Kidney (tissue), 14 donors: ENCODE measurements around the gene PEX5L. TPM values are rescaled to one million over a fixed set of nuclear protein-coding genes. Genes with fewer than 3 reads are reported as not detected.

Experiments
- DNase-seq, 5 donors: peaks; one replicate each; pipeline ENCODE4 v3.0.0-alpha.2; 2013 to 2020
- FAIRE-seq: peaks from 2 replicates; lab custom pipeline; 2012; peaks lifted over from hg19 to GRCh38; lab: Jason Lieb, UNC
- H3K27ac ChIP-seq, 2 donors: one replicate each; pipeline ENCODE4 v1.7.0; 2013; ENCODE audit warnings: low read depth in 2 of 2, low read length in 2 of 2, inconsistent platforms in 1 of 2
- H3K27me3 ChIP-seq: one replicate; pipeline ENCODE4 v1.7.1; 2013; ENCODE audit warnings: low read length, inconsistent platforms; ENCODE audit not compliant: control insufficient read depth, insufficient read depth
- H3K36me3 ChIP-seq, 3 donors: one replicate each; pipeline versions ENCODE4 v1.7.0 to v1.7.1; 2013; ENCODE audit warnings: low read length in 3 of 3, control low read depth in 1 of 3, inconsistent platforms in 1 of 3; ENCODE audit not compliant: insufficient read depth in 3 of 3, control insufficient read depth in 2 of 3
- H3K4me1 ChIP-seq, 3 donors: one replicate each; pipeline versions ENCODE4 v1.7.0 to v1.7.1; 2013; ENCODE audit warnings: low read length in 3 of 3, inconsistent platforms in 1 of 3, low read depth in 1 of 3; ENCODE audit not compliant: control insufficient read depth in 2 of 3, insufficient read depth in 2 of 3
- H3K4me3 ChIP-seq, 3 donors: one replicate each; pipeline versions ENCODE4 v1.7.0 to v1.8.1; 2013; ENCODE audit warnings: low read length in 3 of 3, control low read depth in 1 of 3, inconsistent platforms in 1 of 3
- H3K9ac ChIP-seq, 3 donors: one replicate each; pipeline versions ENCODE4 v1.7.0 to v1.7.1; 2013; ENCODE audit warnings: low read length in 3 of 3, control low read depth in 1 of 3, inconsistent platforms in 1 of 3
- H3K9me3 ChIP-seq, 3 donors: one replicate each; pipeline versions ENCODE4 v1.7.0 to v1.7.1; 2013; ENCODE audit warnings: low read length in 3 of 3, control low read depth in 1 of 3, inconsistent platforms in 1 of 3; ENCODE audit not compliant: control insufficient read depth in 2 of 3, insufficient read depth in 1 of 3
- intact Hi-C: fragments of 100-400 bp; cut with DNase I; formaldehyde crosslinking; loops from one replicate; pipeline ENCODE4 v1.11.1; 2022
- polyA plus RNA-seq: library from polyadenylated mRNA; stranded (reverse); fragments of 350-450 nt; fragmentation: Illumina TruSeq; extraction: RNeasy Lipid Tissue Mini Kit (QIAGEN cat#74804); gene quantifications from one replicate; pipeline ENCODE4 v1.2.3, GENCODE V29; 2014; ENCODE audit warnings: low read depth, low replicate concordance; ENCODE audit not compliant: insufficient read depth
- total RNA-seq: library from RNA; stranded (reverse); fragmentation: NEBNext Ultra II Directional; extraction: Animal tissue kit (Norgen Biotek cat#: 25700); gene quantifications from one replicate; pipeline ENCODE4 v1.2.1, GENCODE V29; 2021
- TF ChIP-seq, protein P1 (sequence below): IDR thresholded peaks from 3 replicates; pipeline ENCODE4 v1.5.1; 2012; ENCODE audit warnings: mild to moderate bottlenecking, moderate library complexity, borderline replicate concordance; ENCODE audit not compliant: insufficient read depth; ENCODE audit errors: extremely low read depth
- donor health status: control.
- donor health status: control.
- donor health status: control.
- donor health status: control.
- donor health status: control.
- donor health status: DM: yes; HTN: yes; CAD: no.
- donor health status: Normal renal cell carcinoma (clear cell type).

The PEX5L gene
- total and polyA plus RNA-seq, 2 donors from 2014 or later = 0.32 TPM; not detected in 1

DNA sequence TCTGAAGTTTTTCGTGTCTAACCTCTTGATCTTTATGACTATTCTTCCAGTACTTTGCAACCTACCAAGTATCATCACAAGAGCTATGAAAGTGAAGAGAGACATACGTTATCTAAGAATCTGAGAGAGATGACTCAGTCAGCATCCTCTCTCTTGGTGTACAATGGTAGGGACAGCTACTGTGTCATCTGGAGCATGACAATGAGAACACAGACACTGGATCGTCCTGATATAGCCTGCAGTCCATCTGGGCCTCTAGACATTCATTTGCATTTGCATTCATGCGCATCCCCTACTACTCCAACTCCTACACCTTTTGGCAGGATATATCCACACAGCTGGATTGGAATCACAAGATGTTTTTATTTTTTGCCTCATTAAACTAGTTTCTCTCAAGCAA lies 115.2 kb downstream of the PEX5L start:
- FAIRE-seq (no peak), DNase-seq (peak in 3 of 5 donors; percentile 24 to 68 (median 62))
- intact Hi-C loops = no loop called here
- Histone ChIP-seq H3K27ac (no peak overlapping the region), H3K9me3 (no peaks in the 10 kb centered on the region), H3K4me1 (no peaks in the 10 kb centered on the region), H3K9ac (no peak overlapping the region), H3K36me3 (no peaks in the 10 kb centered on the region), H3K27me3 (no peaks in the 10 kb centered on the region), H3K4me3 (no peak overlapping the region)
- TF ChIP-seq, protein P1, sequence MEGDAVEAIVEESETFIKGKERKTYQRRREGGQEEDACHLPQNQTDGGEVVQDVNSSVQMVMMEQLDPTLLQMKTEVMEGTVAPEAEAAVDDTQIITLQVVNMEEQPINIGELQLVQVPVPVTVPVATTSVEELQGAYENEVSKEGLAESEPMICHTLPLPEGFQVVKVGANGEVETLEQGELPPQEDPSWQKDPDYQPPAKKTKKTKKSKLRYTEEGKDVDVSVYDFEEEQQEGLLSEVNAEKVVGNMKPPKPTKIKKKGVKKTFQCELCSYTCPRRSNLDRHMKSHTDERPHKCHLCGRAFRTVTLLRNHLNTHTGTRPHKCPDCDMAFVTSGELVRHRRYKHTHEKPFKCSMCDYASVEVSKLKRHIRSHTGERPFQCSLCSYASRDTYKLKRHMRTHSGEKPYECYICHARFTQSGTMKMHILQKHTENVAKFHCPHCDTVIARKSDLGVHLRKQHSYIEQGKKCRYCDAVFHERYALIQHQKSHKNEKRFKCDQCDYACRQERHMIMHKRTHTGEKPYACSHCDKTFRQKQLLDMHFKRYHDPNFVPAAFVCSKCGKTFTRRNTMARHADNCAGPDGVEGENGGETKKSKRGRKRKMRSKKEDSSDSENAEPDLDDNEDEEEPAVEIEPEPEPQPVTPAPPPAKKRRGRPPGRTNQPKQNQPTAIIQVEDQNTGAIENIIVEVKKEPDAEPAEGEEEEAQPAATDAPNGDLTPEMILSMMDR = no peak

DNA sequence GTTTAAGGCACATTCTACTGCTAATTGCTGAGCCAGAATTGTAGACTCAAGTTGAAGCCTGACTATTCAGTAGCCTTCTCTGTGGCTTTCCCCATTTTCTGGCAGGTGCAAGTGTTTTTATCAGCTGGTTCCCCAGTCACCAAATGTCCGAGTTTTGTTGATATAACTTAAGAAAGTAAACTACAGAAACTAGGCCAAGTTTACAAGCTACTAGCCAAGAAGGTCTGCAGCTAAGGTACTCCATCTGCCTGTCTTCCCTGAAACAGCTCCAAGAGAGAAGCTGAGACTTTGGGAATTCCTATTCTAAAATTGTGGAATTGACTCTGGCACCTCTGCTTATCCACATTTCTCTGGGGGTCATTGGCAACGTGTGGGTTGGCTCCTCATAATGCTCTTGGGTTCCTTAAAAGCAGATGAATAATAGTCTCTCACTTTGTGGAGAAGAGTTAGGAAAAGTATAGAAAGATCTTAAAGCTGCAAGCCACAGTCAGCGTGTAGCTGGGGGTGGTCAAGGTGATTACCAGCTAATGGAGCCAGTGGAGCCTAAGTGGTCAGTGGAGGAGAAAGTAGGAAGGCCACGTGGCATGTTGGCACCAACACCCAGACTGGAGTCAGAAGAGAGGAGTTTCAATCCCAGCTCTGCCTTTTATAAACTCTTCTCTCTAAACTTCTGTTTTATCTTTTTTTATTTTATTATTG lies 128.8 kb downstream of the PEX5L start:
- Histone ChIP-seq H3K4me1 (no peaks in the 10 kb centered on the region), H3K27ac (no peak overlapping the region), H3K9me3 (no peaks in the 10 kb centered on the region), H3K9ac (no peak overlapping the region), H3K4me3 (no peak overlapping the region), H3K36me3 (no peaks in the 10 kb centered on the region), H3K27me3 (no peaks in the 10 kb centered on the region)
- DNase-seq (no peak), FAIRE-seq (no peak)
- intact Hi-C loops = no loop called here
- TF ChIP-seq, protein P1 = no peak

DNA sequence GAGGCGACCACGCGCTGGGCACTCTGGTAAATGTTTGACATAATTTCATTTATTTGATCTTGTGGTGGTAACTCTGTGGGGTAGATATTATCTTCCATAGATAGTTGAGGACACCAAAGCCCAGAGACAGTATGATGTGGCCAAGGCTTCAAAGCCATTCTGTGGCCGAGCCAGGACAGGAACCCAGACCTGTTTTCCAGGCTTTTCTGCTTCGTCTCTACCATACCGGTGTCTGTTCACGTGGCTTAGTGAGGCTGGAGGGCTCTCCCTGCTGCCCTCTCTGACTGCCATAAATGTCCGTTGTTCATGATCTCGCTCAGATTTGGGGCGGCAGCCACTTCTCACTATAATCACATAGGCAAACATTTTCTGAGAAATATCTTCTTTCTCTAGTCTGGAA lies 134.7 kb downstream of the PEX5L start:
- no peak for DNase-seq
- no peak for FAIRE-seq
- H3K36me3 ChIP-seq = no peaks in the 10 kb centered on the region
- TF ChIP-seq, protein P1 = no peak
- intact Hi-C loops = no loop called here
- H3K4me3 ChIP-seq = no peak overlapping the region
- no peaks in the 10 kb centered on the region for H3K27me3 ChIP-seq
- no peaks in the 10 kb centered on the region for H3K4me1 ChIP-seq
- H3K9ac ChIP-seq = no peak overlapping the region
- no peaks in the 10 kb centered on the region for H3K9me3 ChIP-seq
- no peak overlapping the region for H3K27ac ChIP-seq
